Karpas-422 (cell line): ENCODE measurements around the gene LRR1. TPM values are rescaled to one million over a fixed set of nuclear protein-coding genes. Genes with fewer than 3 reads are reported as not detected.
"Not testable (repeated sequence)": the region's sequence is repeated elsewhere in the genome, so short reads cannot be mapped to it uniquely, and the experiment has no call there.

Experiments
- DNase-seq: peaks from one replicate; pipeline ENCODE4 v3.0.0-alpha.2; 2015
- H2AFZ ChIP-seq: fragments of 200-600 bp; sonication (generic); 2 replicates; pipeline ENCODE4 v1.6.1; 2014; ENCODE audit warnings: antibody characterized with exemption, low read length, mixed read lengths
- H3K27ac ChIP-seq: fragments of 200-600 bp; sonication (generic); 2 replicates; pipeline ENCODE4 v1.5.1; 2014; ENCODE audit warnings: mild to moderate bottlenecking, low read length, moderate library complexity
- H3K27me3 ChIP-seq: fragments of 200-600 bp; sonication (generic); 2 replicates; pipeline ENCODE4 v1.6.1; 2014; ENCODE audit warnings: low read length, mixed read lengths
- H3K36me3 ChIP-seq: fragments of 200-600 bp; sonication (generic); 2 replicates; pipeline ENCODE4 v1.6.1; 2014; ENCODE audit warnings: low read length, mixed read lengths; ENCODE audit not compliant: insufficient read depth
- H3K4me1 ChIP-seq: fragments of 200-600 bp; sonication (generic); 2 replicates; pipeline ENCODE4 v1.6.1; 2014; ENCODE audit warnings: mild to moderate bottlenecking, low read length, mixed read lengths
- H3K4me2 ChIP-seq: fragments of 200-600 bp; sonication (generic); 2 replicates; pipeline ENCODE4 v1.6.1; 2014; ENCODE audit warnings: low read length, low read depth, mild to moderate bottlenecking; ENCODE audit not compliant: poor library complexity, severe bottlenecking
- H3K4me3 ChIP-seq: fragments of 200-600 bp; sonication (generic); 2 replicates; pipeline ENCODE4 v1.5.1; 2014; ENCODE audit warnings: mild to moderate bottlenecking, antibody characterized with exemption, low read length, mixed read lengths
- H3K79me2 ChIP-seq: fragments of 200-600 bp; sonication (generic); 2 replicates; pipeline ENCODE4 v1.6.1; 2014; ENCODE audit warnings: mild to moderate bottlenecking, low read length, mixed read lengths
- H3K9ac ChIP-seq: fragments of 200-600 bp; sonication (generic); 2 replicates; pipeline ENCODE4 v1.6.0; 2014; ENCODE audit warnings: low read length
- H3K9me2 ChIP-seq: fragments of 200-600 bp; sonication (generic), shearing (Covaris generic); replicated peaks from 2 replicates; pipeline ENCODE4 v1.6.0; 2014; ENCODE audit warnings: mild to moderate bottlenecking, low read length, moderate library complexity; ENCODE audit not compliant: insufficient read depth
- H3K9me3 ChIP-seq: fragments of 300-700, 200-600 bp; sonication (generic); 2 replicates; pipeline ENCODE4 v1.6.1; 2014; ENCODE audit warnings: low read length, mixed read lengths
- H4K20me1 ChIP-seq: fragments of 200-600 bp; sonication (generic); 2 replicates; pipeline ENCODE4 v1.6.1; 2014; ENCODE audit warnings: mild to moderate bottlenecking, antibody characterized with exemption, low read length, low read depth; ENCODE audit not compliant: insufficient read depth
- total RNA-seq: library from RNA; depleted of rRNA; stranded (reverse); fragments of >200 nt; shearing (Covaris generic); gene quantifications from 2 replicates; pipeline ENCODE4 v1.2.3, GENCODE V29; 2014; ENCODE audit warnings: low replicate concordance

LRR1 gene
- total RNA-seq, 1 experiment from 2014 or later = 75.1 TPM

DNA sequence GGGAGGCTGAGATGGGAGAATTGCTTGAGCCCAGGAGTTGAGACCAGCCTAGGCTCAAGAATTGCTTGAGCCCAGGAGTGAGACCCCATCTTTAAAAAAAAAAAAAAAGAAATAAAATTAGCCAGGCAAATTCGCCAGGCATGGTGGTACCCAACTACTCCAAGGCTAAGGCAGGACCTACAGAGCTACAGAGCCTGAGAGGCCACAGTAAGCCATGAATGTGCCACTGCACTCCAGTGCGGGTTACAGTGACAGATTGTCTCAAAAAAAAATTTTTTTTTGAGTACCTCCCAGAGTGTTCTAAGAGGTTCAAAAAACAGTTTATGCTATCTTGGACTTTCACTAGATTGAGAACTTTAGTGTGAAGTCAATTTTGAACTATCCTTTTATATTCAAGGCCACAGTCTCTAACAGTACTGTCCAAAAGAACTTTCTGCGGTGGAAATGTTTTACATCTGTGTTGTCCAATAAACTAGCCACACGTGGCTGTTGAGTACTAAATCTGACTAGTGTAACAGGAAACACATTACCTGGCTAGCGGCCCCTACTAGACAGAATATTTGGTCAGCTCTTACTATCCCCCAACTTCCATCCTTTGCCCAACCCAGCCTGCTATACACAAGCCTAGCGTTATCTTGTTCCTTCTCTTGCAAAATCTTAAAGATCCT, 19.2 kb downstream of the LRR1 start:
- H3K27ac ChIP-seq = peak overlapping the region; percentile 90
- H3K9me3 ChIP-seq = no peaks in the 10 kb centered on the region
- H4K20me1 ChIP-seq = peaks cover 40% of the 10 kb centered on the region
- H3K9me2 ChIP-seq = no peaks in the 10 kb centered on the region
- peaks cover 73% of the 10 kb centered on the region for H3K79me2 ChIP-seq
- H3K4me1 ChIP-seq = peaks cover 47% of the 10 kb centered on the region
- DNase-seq = peak; percentile 70
- H3K27me3 ChIP-seq = no peaks in the 10 kb centered on the region
- peak overlapping the region; percentile 96 for H3K4me2 ChIP-seq
- peak overlapping the region; percentile 95 for H3K4me3 ChIP-seq
- H3K9ac ChIP-seq = peak overlapping the region; percentile 18; the same call in 1 of the 2 replicates
- peaks cover 42% of the 10 kb centered on the region for H3K36me3 ChIP-seq
- H2AFZ ChIP-seq = no peak overlapping the region

DNA sequence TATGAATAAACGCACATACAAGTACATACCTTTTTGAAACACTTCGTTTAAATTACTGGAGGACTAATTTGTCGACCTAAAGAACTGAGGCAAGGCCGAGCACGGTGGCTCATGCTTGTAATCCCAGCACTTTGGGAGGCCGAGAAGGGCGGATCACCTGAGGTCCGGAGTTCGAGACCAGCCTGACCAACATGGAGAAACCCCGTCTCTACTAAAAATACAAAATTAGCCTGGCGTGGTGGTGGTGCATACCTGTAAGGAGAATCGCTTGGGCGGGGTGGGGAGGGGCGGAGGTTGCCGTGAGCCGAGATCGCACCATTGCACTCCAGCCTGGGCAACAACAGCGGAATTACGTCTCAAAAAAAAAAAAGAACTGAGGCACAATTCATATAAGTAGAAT, 20.5 kb downstream of the LRR1 start:
- not testable (repeated sequence) for H3K27me3 ChIP-seq, H3K9me3 ChIP-seq, H3K9me2 ChIP-seq, DNase-seq, H2AFZ ChIP-seq
- H3K4me3 ChIP-seq = peak overlapping the region; percentile 95
- peaks cover 60% of the 10 kb centered on the region for H3K4me1 ChIP-seq
- H3K27ac ChIP-seq = peak overlapping the region; percentile 90
- peak overlapping the region; percentile 96 for H3K4me2 ChIP-seq
- peaks cover 43% of the 10 kb centered on the region for H4K20me1 ChIP-seq
- peaks cover 44% of the 10 kb centered on the region for H3K36me3 ChIP-seq
- H3K79me2 ChIP-seq = peaks cover 77% of the 10 kb centered on the region
- H3K9ac ChIP-seq = peak overlapping the region; percentile 95

DNA sequence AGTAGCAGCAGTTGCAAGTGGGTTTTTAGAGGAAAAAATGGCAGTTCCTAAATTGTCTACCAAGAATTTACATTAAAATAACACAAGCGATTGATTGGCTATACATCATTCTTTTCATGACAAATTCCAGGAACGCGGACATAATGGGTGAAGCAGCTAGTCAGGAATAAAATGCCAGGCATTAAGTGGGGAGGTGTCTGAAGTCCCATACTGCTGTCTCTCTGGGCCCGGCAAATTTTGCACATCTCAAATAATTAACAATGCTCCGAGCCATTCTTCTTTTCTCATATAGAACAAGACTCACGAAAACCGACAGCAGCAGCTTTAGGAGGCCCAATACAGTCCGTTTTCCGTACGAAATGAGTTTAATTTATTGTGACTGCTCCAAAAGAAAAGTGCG, 21.0 kb downstream of the LRR1 start:
- peaks cover 62% of the 10 kb centered on the region for H3K4me1 ChIP-seq
- H3K4me3 ChIP-seq = peak overlapping the region; percentile 95
- DNase-seq = no peak
- no peaks in the 10 kb centered on the region for H3K27me3 ChIP-seq
- H3K27ac ChIP-seq = peak overlapping the region; percentile 90
- H3K9me3 ChIP-seq = no peaks in the 10 kb centered on the region
- peak overlapping the region; percentile 96 for H3K4me2 ChIP-seq
- peak overlapping the region; percentile 95 for H3K9ac ChIP-seq
- H4K20me1 ChIP-seq = peaks cover 43% of the 10 kb centered on the region
- H3K36me3 ChIP-seq = peaks cover 43% of the 10 kb centered on the region
- no peak overlapping the region for H2AFZ ChIP-seq
- H3K79me2 ChIP-seq = peaks cover 79% of the 10 kb centered on the region
- H3K9me2 ChIP-seq = no peaks in the 10 kb centered on the region

DNA sequence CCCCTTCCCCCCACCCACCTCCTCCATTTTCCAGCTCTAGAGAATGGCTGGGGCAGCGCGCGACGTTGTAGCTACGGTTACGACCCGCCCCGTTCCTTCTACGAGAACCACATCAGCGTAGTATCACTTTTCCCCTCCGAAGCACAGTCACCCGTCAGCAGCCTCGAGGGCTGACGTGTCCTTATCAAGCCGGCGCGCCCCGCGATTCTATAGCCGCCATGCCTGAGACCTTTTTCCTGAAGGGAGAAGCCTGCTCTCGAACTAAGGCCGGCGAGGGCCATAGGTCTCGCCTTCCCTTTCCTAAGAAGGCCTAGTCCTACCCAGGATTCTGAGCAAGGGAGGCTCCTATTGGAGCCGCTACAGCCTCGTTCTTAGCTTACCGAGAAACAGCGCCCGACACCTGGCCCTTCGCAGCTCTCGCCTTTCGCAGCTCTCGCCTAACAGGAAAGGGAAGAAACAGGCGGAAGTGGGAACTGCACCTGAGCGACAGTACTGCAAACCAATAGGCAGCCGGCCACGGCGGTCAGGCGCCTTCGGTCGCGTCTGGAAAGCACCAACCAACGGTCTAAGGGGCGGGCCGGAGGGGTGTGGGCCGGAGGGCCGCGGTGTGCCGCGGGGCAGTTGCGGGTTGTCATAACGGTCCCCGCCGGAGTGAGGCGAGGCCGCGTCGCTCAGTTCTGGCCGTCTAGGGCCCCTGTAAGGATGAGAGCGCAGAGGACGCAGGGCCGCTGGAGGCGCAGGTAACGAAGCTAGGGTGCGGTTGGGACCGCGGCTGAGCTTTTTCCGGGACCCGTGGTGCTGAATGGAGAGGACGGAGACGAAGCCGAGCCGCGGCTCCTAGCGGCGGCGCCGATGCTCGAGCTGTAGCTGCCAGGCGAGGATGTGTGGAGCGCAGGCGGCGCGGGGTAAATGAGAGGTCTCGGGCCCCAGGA, 21.7 kb downstream of the LRR1 start, which contains the start of the genes MGAT2 and RPL36AL:
TSS of gene MGAT2 (plus strand) at position 618 of the 932 bp plus-strand sequence. CDS start 470 bp downstream, outside the sequence.
TSS of gene RPL36AL (minus strand) at position 445 of the 932 bp plus-strand sequence. CDS start 1,522 bp downstream, outside the sequence.
- peak within 1 kb of the TSS; percentile 96 for H3K4me2 ChIP-seq
- H3K36me3 ChIP-seq = peaks cover 42% of the 10 kb centered on the region
- peaks cover 43% of the 10 kb centered on the region for H4K20me1 ChIP-seq
- peak; percentile 100 for DNase-seq
- no peaks in the 10 kb centered on the region for H3K27me3 ChIP-seq
- H3K27ac ChIP-seq = peak within 1 kb of the TSS; percentile 90
- H3K9ac ChIP-seq = peak within 1 kb of the TSS; percentile 95
- H3K9me2 ChIP-seq = no peaks in the 10 kb centered on the region
- H3K79me2 ChIP-seq = peaks cover 81% of the 10 kb centered on the region
- H3K9me3 ChIP-seq = no peaks in the 10 kb centered on the region
- peaks cover 62% of the 10 kb centered on the region for H3K4me1 ChIP-seq
- H3K4me3 ChIP-seq = peak within 1 kb of the TSS; percentile 95
- peak within 1 kb of the TSS; percentile 73; the same call in 1 of the 2 replicates for H2AFZ ChIP-seq

DNA sequence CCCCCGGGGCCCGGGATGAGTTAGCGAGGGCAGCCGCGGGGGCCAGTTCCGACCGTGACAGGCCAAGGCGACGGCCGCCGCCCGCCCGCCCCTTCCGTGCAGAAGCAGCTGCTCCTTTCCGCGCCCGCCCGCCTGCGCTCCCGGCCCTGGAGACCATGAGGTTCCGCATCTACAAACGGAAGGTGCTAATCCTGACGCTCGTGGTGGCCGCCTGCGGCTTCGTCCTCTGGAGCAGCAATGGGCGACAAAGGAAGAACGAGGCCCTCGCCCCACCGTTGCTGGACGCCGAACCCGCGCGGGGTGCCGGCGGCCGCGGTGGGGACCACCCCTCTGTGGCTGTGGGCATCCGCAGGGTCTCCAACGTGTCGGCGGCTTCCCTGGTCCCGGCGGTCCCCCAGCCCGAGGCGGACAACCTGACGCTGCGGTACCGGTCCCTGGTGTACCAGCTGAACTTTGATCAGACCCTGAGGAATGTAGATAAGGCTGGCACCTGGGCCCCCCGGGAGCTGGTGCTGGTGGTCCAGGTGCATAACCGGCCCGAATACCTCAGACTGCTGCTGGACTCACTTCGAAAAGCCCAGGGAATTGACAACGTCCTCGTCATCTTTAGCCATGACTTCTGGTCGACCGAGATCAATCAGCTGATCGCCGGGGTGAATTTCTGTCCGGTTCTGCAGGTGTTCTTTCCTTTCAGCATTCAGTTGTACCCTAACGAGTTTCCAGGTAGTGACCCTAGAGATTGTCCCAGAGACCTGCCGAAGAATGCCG, 22.6 kb downstream of the LRR1 start:
- H3K9me3 ChIP-seq = no peaks in the 10 kb centered on the region
- peak overlapping the region; percentile 73; the same call in 1 of the 2 replicates for H2AFZ ChIP-seq
- H3K9me2 ChIP-seq = no peaks in the 10 kb centered on the region
- H4K20me1 ChIP-seq = peaks cover 43% of the 10 kb centered on the region
- H3K27ac ChIP-seq = peak overlapping the region; percentile 90
- H3K9ac ChIP-seq = peak overlapping the region; percentile 95
- peaks cover 46% of the 10 kb centered on the region for H3K36me3 ChIP-seq
- H3K79me2 ChIP-seq = peaks cover 87% of the 10 kb centered on the region
- no peaks in the 10 kb centered on the region for H3K27me3 ChIP-seq
- H3K4me2 ChIP-seq = peak overlapping the region; percentile 96
- peak; percentile 96 for DNase-seq
- H3K4me3 ChIP-seq = peak overlapping the region; percentile 95
- peaks cover 65% of the 10 kb centered on the region for H3K4me1 ChIP-seq

DNA sequence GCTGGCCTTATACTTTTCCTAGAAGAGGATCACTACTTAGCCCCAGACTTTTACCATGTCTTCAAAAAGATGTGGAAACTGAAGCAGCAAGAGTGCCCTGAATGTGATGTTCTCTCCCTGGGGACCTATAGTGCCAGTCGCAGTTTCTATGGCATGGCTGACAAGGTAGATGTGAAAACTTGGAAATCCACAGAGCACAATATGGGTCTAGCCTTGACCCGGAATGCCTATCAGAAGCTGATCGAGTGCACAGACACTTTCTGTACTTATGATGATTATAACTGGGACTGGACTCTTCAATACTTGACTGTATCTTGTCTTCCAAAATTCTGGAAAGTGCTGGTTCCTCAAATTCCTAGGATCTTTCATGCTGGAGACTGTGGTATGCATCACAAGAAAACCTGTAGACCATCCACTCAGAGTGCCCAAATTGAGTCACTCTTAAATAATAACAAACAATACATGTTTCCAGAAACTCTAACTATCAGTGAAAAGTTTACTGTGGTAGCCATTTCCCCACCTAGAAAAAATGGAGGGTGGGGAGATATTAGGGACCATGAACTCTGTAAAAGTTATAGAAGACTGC, 23.4 kb downstream of the LRR1 start:
- H3K9me3 ChIP-seq = no peaks in the 10 kb centered on the region
- peak overlapping the region; percentile 95 for H3K4me3 ChIP-seq
- H4K20me1 ChIP-seq = peaks cover 43% of the 10 kb centered on the region
- H3K9ac ChIP-seq = peak overlapping the region; percentile 95
- no peak overlapping the region for H2AFZ ChIP-seq
- DNase-seq = no peak
- peak overlapping the region; percentile 96 for H3K4me2 ChIP-seq
- H3K9me2 ChIP-seq = no peaks in the 10 kb centered on the region
- peaks cover 91% of the 10 kb centered on the region for H3K79me2 ChIP-seq
- H3K27ac ChIP-seq = peak overlapping the region; percentile 90
- no peaks in the 10 kb centered on the region for H3K27me3 ChIP-seq
- H3K36me3 ChIP-seq = peaks cover 49% of the 10 kb centered on the region
- H3K4me1 ChIP-seq = peaks cover 62% of the 10 kb centered on the region

DNA sequence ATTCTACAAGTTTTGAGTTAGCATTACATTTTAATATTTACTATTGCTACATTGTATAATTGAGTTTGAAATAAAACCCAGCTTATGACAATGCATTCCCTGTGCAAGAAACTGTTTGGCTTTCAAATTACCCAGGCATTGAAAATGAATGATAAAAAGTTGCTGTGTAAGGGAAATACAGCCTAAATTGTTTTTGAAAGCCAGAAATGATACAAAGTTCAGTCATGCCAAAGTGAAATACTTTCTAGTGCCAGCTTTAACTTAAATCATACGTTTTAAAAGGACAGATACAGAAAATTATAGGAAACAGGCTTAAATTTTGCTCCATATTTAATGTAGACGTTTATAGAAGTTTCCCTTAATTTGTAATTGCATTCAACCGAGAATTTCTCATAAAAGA, 24.6 kb downstream of the LRR1 start:
- Histone ChIP-seq H3K27ac (peak overlapping the region; percentile 90), H3K36me3 (peaks cover 42% of the 10 kb centered on the region), H4K20me1 (peaks cover 38% of the 10 kb centered on the region), H3K4me1 (peaks cover 54% of the 10 kb centered on the region), H3K4me3 (peak overlapping the region; percentile 95), H3K9me3 (no peaks in the 10 kb centered on the region), H3K9me2 (no peaks in the 10 kb centered on the region), H3K9ac (peak overlapping the region; percentile 95), H2AFZ (no peak overlapping the region), H3K79me2 (peaks cover 93% of the 10 kb centered on the region), H3K4me2 (peak overlapping the region; percentile 96), H3K27me3 (no peaks in the 10 kb centered on the region)
- DNase-seq = no peak
